ENCODE results near the gene ARPP21.

DNA sequence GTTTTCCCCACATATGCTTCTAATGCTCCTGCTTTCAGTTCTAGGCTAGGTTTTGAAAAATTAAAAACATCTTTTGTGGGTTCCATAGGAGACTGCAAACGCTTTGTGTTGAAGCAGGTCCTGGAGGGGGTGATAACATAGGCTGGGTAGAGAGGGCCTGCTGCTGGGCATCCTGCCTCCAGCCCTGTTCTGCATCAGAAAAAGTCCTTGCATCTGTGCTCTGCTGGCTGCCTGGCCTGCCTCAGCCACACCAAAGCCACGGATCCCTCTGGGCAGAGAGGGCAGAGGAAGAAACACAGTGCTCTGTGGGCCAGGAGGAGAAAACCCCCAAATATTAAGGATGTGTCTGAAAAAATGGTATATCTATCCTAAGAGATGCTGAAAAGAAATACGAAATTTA lies 3.9 kb upstream of the ARPP21 start:
- TF ChIP-seq, protein P1, sequence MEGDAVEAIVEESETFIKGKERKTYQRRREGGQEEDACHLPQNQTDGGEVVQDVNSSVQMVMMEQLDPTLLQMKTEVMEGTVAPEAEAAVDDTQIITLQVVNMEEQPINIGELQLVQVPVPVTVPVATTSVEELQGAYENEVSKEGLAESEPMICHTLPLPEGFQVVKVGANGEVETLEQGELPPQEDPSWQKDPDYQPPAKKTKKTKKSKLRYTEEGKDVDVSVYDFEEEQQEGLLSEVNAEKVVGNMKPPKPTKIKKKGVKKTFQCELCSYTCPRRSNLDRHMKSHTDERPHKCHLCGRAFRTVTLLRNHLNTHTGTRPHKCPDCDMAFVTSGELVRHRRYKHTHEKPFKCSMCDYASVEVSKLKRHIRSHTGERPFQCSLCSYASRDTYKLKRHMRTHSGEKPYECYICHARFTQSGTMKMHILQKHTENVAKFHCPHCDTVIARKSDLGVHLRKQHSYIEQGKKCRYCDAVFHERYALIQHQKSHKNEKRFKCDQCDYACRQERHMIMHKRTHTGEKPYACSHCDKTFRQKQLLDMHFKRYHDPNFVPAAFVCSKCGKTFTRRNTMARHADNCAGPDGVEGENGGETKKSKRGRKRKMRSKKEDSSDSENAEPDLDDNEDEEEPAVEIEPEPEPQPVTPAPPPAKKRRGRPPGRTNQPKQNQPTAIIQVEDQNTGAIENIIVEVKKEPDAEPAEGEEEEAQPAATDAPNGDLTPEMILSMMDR (conservative IDR thresholded peaks at IDR 0.05): no peak
- TF ChIP-seq ZFX (IDR thresholded peaks at IDR 0.05): no peak
